Medulla oblongata (tissue), 1 donor: Measurements from ENCODE around the gene PITPNB.

Source experiments
- DNase-seq: peaks from one replicate; pipeline ENCODE4 v3.0.0-alpha.2; 2015; ENCODE audit errors: extremely low spot score

The PITPNB gene

DNA sequence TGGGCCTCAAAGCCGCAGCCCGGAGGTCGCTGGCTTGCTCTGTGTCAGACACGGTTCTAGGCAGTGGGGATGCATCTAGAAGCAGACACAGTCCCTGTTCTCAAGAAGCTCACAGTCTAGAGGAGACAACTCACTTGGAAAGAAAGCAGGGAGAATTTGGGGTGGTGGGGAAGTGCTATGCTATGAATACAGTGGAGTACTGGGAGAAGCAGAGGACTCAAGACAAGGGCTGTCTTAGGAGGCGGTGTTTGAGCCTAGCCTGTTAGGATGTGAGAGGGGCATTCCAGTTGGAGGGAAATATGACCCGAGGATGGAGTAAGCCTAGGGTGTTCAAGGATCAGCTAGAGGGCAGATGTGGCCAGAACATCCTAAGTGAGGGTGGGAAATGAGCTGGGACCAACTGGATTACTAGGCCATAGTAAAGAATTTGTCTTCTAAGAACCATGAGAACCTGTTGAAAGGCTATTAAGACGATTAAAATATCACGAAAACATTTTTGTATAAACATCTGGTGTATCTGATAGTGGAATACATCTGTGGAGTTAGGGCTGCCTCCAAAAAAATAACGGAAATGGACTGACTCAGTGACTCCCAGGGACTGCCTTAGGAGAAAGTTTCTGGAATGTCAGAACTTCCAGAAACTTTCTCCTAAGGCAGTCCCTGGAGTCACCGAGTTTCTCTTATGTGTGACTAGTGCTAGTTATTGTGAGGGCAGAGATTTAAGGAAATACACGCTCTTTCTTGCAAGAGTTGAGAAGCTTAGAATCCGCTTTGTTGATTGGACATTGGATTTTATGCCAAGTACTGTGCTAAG, 1.1 kb upstream of the PITPNB start:
- DNase-seq, result peak; percentile 34

DNA sequence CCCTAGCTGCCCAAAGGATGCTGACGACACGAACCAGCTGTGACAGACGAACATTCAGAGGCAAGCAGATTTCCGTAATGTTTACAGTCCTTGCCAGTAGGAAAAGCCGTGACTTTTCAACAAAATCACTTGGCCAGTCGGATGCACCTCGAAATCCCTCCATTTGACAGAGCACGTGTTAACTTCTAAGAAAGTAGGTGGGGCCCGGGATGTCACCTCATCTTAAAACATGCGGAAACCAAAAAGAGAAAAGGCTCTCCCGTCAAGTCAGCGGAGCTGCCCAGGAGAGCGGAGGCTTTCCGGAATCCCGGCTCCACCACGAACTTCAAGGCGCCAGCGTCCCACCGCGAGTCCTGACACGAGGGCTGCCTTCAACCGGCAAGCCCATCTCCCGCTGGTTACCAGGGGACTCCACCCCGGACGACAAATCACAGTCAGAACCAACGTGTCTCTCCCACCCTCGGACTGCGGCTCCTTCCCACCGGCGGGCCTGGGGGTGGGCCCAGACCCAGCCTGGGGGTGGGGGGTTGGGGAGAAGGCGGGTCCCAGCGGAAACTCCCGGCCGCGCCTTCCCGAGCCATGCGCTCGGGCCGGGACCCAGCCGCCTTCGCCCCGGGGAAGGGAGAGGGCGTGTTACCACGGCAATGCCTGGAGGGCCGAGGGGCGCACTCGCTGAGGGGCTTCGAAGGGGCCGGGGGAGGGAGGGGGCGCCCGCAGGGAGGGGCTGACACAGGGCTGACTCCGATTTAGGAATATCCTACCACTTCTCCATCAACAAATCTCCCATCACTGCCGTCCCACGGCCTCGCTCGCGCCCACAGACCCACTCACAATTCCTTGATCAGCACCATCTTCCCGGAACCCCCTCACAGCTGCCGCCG, 475 bp downstream of the PITPNB start:
- peak; percentile 33 for DNase-seq

DNA sequence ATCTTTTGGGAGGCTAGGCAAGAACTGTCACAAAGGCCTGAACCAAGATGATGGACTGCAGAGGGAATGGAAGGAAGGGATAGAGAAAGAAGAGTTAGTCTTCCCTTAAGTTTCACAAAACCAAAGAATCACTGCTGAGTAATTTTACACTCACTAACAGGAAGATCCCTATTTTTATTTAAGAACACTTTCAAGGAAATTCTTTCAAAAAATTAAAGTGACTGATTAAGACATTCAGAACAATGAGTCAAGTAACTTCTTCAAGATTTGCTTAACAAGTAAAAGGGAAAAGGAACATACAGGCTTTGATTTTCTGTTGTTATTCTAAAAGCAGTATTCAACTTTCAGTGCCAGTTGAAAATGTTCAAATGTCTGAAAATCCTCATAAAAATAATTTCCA, 3.1 kb downstream of the PITPNB start:
- DNase-seq, result no peak

DNA sequence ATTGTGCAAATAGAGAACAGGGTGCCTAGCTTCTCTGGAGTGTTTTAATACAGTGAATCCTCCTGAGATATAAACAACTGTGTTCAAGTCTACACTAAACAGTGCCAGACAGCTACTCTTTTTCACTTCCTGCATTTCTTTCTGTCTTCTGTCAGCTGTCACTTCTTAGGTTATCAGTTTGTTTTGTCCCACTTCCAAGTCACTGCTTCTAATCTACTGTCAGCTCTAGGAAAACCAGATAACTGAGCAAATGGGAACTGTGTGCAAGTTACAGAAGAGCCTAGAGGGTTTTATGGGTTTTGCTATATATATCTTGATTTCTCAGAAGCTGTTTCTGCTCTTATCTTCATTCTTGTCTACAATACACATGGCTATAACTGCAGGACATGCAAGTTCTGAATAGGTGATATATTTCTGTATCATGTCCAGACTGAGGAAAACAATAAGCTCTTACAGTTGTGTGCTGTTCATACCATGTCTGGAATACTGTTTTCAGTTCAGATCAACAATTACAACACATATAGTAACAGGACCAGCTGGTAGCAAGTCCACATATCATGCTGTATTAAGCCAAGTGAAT, 5.8 kb downstream of the PITPNB start:
- no peak for DNase-seq

DNA sequence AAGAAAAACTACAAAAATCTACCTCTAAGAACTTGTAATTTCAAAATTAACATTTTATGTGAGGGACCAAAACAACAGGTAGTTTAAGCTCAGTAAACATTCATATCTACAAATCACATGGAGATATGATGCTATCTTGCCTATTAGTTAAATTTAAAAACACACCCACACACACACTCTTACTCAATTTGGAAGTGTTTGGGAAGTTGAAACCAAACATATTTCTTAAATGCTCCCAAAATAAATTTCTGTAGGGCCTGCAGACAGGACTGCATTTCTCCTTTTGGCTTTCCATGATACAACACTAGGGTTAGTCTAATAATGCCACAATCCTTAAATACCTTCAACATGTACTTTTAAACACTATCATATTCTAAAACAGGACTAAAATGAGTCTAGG, 7.0 kb downstream of the PITPNB start:
- no peak for DNase-seq

DNA sequence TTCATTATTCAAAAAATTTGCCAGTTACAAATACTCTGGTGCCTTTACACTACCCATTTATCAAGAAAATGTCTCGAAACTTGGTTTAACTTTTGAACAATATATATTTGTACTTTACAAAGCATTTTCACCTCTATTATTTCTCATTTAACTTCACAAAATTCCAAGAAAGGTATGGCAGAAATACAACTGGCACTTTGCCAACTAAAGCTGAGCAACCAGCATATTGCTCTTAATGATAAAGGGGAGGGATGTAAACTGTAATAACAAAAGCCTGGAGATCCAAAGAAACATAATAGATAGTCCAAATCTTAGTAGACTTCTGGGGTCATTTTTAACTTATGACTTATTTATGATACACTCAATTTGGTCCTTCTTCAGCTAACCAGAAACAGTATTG, 7.7 kb downstream of the PITPNB start:
- no peak for DNase-seq

DNA sequence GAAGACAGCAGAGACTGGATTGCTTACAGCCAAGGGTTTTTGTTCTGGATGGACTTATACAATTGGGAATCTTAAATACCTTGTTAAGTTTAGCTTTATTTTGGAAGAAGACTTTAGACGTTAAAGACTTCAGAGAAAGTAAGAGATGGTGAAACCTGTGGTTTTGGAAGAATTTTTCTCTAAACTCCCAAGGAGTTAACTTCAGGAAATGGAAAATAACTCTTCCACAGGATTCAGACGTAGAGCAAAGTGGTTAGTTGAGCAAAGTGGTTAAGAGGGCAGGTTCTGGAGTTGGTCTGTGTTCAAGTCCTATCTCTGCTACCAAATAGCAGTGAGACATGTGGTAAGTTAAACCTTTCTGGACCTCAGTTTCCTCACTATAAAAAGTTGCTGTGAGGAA, 12.8 kb downstream of the PITPNB start:
- DNase-seq, result no peak

DNA sequence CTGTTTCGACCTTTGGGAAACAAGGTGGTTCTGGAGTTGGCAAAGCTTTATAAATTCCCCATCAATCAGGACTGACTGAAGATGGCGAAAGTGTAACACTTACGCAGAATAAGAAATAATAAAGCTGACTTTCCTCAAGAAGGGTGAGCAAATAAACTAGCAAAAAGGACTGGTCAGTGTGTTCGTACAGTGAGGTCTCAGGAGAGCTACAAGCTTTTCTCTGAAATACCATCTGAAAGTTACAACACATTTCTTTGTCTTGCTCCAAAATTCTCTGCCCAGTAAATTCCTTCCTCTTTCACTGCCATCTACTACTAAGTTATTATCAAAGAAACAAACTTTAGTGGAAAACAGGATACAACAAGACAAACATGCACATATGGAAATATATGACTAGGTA, 13.4 kb downstream of the PITPNB start:
- DNase-seq, result no peak

DNA sequence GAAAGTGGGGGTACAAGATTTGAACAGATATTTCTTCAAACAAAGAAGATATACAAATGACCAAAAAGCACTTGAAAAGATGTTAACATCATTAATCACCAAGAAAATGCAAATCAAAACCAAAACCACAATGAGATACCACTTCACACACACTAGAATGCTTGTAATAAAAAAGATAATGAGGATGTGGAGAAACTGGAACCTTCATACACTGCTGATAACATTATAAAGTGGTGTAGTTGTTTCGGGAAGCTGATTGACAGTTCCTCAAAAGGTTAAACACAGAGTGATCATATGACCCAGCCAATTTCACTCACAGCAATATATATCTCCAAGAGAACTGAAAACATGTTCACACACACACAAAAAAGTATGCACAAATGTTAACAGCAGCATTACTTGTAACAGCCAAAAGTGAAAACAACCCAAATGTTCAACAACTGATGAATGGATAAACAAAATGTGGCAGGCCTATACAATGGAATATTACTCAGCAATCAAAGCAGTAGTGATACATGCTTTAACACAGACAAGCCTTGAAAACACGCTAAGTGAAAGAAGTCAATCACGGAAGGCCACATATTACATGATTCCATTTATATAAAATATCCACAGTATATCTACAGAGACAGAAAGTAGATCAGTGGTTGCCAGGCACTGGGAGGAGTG, 15.1 kb downstream of the PITPNB start:
- no peak for DNase-seq

DNA sequence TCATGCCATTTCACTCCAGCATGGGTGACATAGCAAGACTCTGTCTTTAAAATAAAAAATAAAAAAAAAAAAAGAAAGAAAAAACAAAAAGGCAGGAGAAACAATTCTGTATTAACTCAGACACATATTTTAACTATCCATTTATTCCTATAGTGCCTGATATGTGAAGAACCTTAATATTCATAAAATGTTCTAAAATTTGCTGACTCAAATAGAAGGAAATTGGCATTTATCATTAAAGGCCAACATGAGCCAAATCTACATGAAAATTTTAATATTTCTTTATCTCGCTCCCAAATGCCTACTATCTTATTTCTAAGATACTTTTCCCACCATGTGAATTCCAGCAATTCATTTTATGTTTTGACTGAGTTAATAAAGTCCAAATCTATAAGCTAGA, 18.9 kb downstream of the PITPNB start:
- DNase-seq, result no peak

DNA sequence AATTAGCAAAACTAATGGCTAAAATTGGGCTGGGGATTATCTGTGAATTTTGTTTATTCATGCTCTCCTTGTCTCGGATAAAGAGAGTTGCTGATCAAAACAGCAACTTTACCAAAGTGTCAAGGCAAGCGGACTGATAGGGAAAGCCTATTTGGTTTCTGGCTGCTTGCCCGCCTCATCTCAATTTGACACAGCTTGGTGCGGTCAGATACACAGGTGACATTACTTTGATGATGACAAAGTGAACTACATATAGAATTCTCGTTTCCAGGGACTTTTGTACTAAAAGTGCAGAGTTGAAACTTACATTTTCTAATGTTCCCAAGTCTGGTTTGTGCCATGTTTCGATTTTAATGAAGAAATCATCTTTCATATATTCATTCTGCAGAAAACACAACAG, 22.8 kb downstream of the PITPNB start:
- no peak for DNase-seq

DNA sequence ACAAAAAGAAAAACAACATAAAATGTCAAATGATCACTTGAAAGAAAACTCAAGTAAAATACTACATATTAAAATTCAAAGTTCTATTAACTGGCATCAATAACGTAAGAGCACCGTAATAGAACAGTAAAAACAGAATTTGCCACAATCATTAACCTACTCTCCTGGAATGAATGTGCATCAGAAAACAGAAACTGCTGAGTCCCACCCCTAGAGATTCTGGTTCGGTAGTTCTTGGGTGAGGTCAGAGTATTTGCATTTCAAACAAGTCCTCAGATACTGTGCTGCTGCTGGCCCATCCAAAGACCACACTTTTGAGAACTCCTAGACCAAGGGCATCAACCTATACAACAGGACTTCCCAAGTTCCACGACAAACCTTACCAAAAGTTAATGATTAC, 23.5 kb downstream of the PITPNB start:
- DNase-seq, result no peak

DNA sequence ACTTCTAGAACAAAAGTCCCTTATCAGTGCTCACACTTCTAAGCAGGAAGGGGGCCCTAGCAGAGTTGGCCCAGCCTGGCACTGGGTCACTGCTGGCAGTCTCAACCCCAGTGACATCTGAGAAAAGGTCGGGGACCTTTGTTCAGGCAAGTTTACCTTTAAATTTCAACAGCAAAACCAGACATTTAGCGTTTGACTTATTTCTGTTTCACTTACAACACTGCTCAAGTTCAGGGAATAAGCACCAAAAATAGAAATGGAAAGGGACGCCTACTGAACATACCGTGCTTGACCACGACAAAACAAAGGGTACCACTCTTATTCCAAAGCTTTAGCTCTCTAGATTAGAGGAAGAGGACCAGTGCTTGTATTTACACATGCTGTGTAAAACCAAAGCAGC, 26.2 kb downstream of the PITPNB start:
- no peak for DNase-seq

DNA sequence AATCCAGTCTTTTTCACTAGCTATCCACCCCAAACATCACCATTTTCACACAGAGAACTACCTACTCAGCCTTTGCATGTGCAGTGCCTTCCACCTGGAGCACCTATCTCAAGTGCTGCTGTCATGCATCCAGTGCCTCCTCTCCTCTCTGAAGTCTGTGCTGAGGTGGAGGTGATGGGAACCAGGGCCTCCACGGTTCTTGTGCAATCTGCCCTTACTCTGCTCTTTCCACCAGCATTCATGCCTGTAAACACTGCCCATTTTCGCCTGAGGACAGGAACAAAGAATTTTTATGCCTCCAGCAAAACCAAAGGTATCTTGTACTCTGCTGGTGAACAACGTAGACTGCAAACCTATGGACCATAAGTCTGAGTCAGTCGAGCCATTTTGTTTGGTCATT, 27.0 kb downstream of the PITPNB start:
- no peak for DNase-seq

DNA sequence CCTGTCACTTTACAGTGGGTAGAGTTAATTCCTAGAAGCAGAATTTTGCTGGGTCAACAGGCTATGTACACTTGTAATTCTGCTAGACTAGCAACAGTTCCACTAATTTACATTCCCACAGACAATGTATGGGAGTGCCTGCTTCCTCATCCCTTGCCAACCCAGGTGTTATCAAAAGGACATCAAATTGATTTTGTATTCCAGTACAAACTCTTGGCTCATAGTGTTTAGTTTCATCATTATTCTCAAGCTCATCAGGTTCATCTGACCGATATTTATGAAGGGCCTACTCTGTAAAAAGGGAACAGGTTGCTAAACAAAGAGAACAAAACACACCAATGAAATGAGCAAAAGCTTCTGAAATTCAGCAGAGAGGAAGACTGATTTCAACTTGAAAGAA, 30.7 kb downstream of the PITPNB start:
- DNase-seq, result no peak

DNA sequence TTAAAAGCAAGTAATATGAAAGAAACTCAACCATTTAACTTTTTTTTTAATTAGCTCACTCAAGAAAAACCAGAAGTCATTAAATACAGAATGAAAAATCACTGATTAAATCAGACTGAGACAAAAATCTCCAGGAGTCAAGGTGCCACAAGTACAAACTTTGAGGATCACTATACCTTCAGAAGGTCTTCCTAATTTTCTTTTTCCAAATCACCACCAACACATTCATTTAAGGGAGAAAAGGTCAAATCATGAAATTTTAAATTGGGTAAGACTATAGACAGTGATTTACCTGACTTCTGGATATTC, 32.3 kb downstream of the PITPNB start:
- no peak for DNase-seq

DNA sequence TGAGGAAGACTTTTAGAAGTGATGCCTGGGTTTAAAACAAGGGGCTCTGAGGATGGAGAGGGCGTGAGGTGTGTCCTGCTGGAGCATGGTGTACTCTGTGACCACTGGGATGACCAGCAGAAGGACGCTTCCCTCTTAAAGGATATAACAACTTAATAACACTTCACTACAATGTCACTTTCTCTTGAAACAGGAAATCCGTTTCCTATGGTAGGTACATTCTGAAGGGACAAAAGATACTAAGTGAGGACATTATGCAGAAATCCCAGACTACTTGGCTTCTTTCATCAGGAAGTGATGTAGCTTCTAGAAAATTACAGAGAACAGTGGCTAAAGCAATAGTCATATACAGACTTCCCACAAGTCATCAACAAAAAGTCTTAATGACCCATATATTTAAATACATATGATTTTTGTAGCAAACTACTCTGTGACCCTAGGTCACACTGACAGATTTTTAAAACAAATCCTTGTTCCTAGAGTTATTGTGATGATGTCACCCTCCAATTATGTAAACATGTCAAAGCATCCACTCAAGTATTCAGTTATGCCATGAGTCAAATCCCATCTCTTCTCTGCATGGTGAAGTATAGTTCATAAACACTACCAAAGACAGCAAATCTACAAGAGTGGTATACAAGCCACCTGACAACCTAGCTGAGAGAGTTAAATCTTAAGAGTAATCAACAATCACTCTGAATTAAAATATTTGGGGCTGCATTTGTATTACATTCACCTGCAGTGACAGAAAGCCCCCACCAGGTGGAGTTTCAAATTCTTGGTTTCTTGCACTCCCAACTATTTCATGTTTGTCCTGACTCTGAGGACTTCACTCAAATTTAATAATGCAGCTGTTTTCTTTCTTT, 32.8 kb downstream of the PITPNB start:
- peak; percentile 60 for DNase-seq

DNA sequence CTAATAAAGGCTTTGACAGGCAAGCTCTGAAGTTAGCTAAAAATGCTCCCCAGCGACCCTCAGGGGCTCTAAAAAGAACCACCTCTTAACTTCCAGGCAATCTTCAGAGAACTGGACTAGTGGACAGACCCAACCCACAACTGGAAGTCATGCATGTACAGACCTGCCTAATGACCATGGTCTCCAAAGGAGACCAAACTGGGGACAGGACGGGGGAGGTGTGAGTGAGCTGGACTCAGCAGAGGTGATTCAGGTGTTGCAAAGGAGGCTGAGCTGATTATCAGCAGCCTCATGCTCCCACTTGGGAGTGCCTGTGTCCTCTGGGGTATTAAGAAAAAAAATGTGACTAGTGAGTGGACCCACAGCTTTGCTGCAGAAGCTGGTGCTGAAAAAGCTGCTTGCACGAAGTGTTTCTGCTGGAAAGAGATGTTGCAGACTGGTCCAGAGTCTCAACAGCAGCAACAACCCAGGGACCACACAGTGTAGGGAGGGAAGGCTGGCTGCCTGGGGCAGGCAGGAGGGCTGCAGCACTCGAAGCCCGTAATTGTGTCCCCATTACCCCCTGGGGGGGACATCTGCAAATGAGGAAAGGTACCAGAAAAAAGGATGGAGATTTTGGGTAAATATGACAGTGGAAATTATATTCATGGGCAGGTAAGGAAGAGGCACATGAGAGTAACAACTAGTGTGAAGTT, 35.3 kb downstream of the PITPNB start:
- DNase-seq, result no peak

DNA sequence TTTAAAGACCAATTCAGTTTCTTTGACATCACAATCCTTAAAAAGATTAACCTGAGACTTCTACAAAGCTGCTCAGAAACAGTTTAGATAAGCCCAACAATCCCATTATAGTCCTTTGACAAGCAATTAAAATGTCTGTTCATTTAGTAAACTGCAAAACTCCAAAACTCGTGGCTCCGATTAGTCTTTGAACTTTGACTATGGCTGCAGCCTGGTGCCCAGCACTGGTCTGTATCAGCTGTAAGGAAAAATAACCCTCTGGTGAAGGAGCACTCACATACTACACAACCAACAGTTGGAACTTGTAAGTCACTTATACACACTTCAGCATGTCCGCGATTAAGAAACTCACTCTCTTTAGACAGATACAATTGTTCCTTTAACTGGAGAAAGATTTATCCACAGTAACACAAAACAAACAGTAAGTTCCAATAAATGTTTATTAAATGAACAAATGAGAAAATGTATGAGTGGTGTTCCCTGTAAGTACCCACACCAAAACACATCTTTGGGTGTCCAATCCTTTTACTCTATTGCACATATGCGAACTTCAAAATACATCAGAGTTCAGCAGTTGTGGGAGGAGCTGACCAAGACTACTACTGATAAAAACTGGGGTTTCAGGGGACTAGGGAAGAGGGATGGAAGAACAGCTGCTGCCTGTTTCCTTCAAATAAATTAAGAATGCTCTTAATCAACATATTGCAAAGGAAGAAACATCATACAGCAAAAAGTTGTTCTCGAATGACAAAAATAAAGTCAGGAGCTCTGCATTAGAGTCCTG, 36.4 kb downstream of the PITPNB start:
- no peak for DNase-seq

DNA sequence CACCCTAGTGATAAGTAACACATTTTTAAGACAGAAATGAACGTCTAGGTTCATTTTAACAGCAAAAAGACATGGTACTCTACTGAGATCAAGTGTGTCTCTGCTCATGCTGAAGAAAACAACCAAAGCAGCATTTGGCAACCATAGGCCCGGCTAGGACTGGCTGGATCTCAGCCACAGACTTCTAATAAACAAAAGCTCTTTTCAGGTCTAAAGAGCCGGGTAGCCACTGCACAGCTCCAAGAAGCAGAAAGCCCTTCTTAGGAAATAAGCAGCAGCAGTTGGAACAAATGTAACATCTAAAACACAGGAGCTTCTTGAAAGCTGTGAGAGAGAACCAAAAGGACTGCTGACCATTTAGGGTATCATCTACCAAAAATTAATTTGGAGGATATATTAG, 37.6 kb downstream of the PITPNB start:
- DNase-seq, result peak; percentile 92
